ENCODE results near the gene MRPL28. TPM values are rescaled to one million over a fixed set of nuclear protein-coding genes. Genes with fewer than 3 reads are reported as not detected.

MRPL28 gene
- total RNA-seq, 1 experiment from 2014 or later, result 61.4 TPM

DNA sequence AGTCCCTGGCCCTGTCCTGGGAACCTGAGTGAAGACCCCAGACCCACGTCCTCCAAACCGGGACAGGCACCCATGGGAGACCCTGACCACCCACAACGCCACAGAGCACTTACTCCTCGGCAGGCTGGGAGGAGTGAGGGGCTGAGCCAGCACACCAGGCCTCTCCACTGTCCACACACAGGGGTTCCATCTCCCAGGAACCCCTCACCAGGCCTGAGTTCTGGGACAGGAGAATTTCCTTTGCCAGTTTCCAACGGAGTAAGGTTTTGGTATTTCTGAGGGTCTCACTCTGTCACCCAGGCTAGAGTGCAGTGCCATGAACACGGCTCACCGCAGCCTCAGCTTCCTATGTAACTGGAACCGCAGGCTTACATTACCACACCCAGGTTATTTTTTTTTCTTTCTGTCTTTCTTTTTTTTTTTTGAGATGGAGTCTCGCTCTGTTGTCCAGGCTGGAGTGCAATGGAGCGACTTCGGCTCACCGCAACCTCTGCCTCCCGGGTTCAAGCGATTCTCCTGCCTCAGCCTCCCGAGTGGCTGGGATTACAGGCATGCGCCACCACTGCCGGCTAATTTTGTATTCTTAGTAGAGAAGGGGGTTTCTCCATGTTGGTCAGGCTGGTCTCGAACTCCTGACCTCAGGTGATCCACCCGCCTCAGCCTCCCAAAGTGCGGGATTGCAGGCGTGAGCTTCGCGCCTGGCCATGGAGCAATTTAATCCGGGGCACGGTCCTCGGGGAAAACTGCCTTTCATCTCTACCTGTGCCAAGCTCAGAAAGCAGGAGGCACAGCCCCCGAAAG lies 9.8 kb upstream of the MRPL28 start:
- TF ChIP-seq, protein P1, sequence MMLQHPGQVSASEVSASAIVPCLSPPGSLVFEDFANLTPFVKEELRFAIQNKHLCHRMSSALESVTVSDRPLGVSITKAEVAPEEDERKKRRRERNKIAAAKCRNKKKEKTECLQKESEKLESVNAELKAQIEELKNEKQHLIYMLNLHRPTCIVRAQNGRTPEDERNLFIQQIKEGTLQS (IDR thresholded peaks at IDR 0.05), result no peak
- TF ChIP-seq EZH2 (IDR thresholded peaks at IDR 0.05) (no peak), ELF1 (IDR thresholded peaks at IDR 0.05; ENCODE audit: borderline replicate concordance, low read depth) (no peak), EZH2phosphoT487 (IDR thresholded peaks at IDR 0.05; ENCODE audit: borderline replicate concordance) (no peak), TCF7L2 (IDR thresholded peaks at IDR 0.05; ENCODE audit: borderline replicate concordance, extremely low read depth, insufficient read depth, insufficient read length) (no peak), FOSL1 (IDR thresholded peaks at IDR 0.05; ENCODE audit: low read depth) (no peak), SRF (IDR thresholded peaks at IDR 0.05; ENCODE audit: low read depth) (no peak)
- TF ChIP-seq, protein P2, sequence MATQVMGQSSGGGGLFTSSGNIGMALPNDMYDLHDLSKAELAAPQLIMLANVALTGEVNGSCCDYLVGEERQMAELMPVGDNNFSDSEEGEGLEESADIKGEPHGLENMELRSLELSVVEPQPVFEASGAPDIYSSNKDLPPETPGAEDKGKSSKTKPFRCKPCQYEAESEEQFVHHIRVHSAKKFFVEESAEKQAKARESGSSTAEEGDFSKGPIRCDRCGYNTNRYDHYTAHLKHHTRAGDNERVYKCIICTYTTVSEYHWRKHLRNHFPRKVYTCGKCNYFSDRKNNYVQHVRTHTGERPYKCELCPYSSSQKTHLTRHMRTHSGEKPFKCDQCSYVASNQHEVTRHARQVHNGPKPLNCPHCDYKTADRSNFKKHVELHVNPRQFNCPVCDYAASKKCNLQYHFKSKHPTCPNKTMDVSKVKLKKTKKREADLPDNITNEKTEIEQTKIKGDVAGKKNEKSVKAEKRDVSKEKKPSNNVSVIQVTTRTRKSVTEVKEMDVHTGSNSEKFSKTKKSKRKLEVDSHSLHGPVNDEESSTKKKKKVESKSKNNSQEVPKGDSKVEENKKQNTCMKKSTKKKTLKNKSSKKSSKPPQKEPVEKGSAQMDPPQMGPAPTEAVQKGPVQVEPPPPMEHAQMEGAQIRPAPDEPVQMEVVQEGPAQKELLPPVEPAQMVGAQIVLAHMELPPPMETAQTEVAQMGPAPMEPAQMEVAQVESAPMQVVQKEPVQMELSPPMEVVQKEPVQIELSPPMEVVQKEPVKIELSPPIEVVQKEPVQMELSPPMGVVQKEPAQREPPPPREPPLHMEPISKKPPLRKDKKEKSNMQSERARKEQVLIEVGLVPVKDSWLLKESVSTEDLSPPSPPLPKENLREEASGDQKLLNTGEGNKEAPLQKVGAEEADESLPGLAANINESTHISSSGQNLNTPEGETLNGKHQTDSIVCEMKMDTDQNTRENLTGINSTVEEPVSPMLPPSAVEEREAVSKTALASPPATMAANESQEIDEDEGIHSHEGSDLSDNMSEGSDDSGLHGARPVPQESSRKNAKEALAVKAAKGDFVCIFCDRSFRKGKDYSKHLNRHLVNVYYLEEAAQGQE (IDR thresholded peaks at IDR 0.05; ENCODE audit: low read depth), result no peak
- intact Hi-C loops (cut with micrococcal nuclease), result no loop called here
- peak overlapping the region; percentile 72 for H3K4me2 ChIP-seq (ENCODE audit: low read length)
- POLR2A ChIA-PET, result interaction anchor here (1.4 kb wide), 1 partner anchor 10 kb away, joined by 5 read pairs; the partner anchor contains the start of gene MRPL28
- H3K9ac ChIP-seq (ENCODE audit: low read length), result peak overlapping the region; percentile 70
- DNase-seq (ENCODE audit: low read depth, low spot score), result no peak
- no peak for ATAC-seq
- RAD21 ChIA-PET (ENCODE audit: low non-redundant PET in 1 of 2, low total read pairs in 2 of 2, uncharacterized antibody in 2 of 2, unreplicated experiment in 2 of 2), result no interaction called here
- H3K79me2 ChIP-seq (ENCODE audit: insufficient read depth, low read length), result peaks cover 7% of the 10 kb centered on the region; the same call in 1 of the 2 replicates
- no peaks in the 10 kb centered on the region for H3K36me3 ChIP-seq (ENCODE audit: control insufficient read depth in 1 of 2, insufficient read depth in 2 of 2, low read length in 2 of 2)
- H3K4me3 ChIP-seq (replicated peaks in 1 of 2; ENCODE audit: low read depth in 1 of 2, low read length in 2 of 2), result peak overlapping the region; percentile 55 to 65
- no peaks in the 10 kb centered on the region for H4K20me1 ChIP-seq (ENCODE audit: insufficient read depth)
- CTCF ChIA-PET, result no interaction called here
- H3K9me2 ChIP-seq (ENCODE audit: insufficient read depth), result no peaks in the 10 kb centered on the region
- BruUV-seq (replicated peaks), result no TSS peak
- H2AFZ ChIP-seq (ENCODE audit: low read depth, low read length, poor library complexity, severe bottlenecking), result no peak overlapping the region
- H3K27me3 ChIP-seq (ENCODE audit: insufficient read depth, low read length), result no peaks in the 10 kb centered on the region
- peak overlapping the region; percentile 32; the same call in 1 of the 2 replicates for H3K27ac ChIP-seq (ENCODE audit: low read depth, low read length)
- H3K9me3 ChIP-seq (ENCODE audit: control insufficient read depth in 1 of 2, insufficient read depth in 1 of 2, low read depth in 1 of 2, low read length in 2 of 2), result no peaks in the 10 kb centered on the region
- H3K4me1 ChIP-seq (ENCODE audit: control insufficient read depth in 1 of 2, insufficient read depth in 2 of 2, low read length in 2 of 2), result peaks cover 6 to 18% of the 10 kb centered on the region in 2 experiments; a peak in 3 of 4 replicates

Measured in HCT116 (cell line).